HG02840 (cell line): ENCODE data around the gene ZFYVE19.
"Not testable (repeated sequence)": the region's sequence is repeated elsewhere in the genome, so short reads cannot be mapped to it uniquely, and the experiment has no call there.

Experiments used
- ATAC-seq: cut with Tn5 transposase; IDR thresholded peaks from one replicate; pipeline ENCODE4 v1.9.1; 2021; ENCODE audit warnings: mild to moderate bottlenecking, moderate library complexity, moderate number of reproducible peaks; ENCODE audit not compliant: unreplicated experiment, low FRiP score

The ZFYVE19 gene

DNA sequence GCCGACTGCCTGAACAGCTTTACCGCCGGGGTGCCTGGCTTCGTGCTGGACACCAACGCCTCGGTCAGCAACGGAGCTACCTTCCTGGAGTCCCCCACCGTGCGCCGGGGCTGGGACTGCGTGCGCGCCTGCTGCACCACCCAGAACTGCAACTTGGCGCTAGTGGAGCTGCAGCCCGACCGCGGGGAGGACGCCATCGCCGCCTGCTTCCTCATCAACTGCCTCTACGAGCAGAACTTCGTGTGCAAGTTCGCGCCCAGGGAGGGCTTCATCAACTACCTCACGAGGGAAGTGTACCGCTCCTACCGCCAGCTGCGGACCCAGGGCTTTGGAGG, 37.8 kb downstream of the ZFYVE19 start:
- no peak for ATAC-seq

DNA sequence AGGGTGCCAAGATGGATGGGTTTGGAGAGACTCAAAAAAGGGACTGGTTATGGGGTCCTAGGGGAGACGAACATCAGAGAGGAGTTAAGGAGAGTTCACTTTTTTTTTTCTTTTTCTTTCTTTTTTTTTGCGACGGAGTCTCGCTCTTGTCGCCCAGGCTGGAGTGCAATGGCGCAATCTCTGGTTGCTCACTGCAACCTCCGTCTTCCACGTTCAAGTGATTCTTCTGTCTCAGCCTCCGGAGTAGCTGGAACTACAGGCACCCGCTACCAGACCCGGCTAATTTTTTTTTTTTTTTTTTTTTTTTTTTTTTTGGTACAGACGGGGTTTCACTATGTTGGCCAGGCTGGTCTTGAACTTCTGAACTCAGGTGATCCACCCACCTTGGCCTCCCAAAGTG, 38.1 kb downstream of the ZFYVE19 start:
- ATAC-seq, result no peak

DNA sequence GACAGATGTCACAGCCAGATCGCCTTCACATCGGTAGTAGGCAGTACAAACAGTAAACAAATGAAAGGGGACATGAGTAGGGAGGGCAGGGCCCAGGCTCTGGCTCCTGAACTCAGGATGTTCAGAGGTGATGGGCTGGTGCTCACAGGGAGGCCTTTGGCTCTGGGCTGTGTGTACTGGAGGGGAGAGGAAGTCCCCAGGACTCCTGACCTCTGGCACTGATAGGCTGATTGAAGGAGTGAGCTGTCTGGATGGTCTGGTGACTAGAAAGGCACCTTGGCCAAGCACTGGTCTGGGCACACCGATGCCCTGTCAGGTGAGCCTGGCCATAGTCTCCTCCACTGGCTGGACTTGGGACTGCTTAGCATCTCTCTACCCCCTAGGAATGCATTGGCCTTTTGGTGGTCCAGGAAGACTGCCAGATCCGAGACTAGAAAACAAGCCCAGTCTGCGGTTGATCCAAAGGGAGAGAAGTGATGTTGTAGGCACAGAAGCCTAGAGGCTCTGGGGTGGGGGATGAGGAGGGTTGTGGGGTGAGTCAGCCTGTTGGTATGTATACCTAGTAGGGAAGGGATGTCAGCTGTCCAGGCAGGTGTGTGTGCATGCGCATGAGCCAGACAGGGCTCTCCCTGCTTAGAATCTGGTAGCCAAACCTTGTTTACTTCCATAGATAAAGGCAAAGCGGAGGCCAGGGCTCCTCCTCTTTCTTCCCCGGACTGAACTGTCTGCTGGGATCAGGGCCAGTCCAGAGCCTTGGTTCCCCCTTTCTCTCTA, 38.8 kb downstream of the ZFYVE19 start:
- ATAC-seq, result no peak

DNA sequence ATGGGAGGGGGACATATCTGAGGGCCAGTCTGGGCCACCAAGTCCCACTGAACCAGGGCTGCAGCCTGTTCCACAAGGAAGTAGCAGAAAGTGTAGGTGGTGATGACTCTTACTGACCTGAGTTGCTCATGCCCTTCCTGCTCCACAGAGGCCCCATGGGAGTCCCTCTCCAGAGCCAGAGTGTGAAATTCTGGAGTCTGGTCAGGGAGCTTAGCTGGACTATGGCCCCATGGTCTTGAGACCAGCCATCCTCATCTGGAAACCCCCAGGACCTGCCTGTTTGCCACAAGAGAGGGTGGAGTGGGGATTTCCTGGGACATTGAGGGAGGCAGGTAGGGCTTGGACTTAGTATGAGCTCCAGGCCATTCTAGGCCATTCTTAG, 39.9 kb downstream of the ZFYVE19 start:
- ATAC-seq, result no peak

DNA sequence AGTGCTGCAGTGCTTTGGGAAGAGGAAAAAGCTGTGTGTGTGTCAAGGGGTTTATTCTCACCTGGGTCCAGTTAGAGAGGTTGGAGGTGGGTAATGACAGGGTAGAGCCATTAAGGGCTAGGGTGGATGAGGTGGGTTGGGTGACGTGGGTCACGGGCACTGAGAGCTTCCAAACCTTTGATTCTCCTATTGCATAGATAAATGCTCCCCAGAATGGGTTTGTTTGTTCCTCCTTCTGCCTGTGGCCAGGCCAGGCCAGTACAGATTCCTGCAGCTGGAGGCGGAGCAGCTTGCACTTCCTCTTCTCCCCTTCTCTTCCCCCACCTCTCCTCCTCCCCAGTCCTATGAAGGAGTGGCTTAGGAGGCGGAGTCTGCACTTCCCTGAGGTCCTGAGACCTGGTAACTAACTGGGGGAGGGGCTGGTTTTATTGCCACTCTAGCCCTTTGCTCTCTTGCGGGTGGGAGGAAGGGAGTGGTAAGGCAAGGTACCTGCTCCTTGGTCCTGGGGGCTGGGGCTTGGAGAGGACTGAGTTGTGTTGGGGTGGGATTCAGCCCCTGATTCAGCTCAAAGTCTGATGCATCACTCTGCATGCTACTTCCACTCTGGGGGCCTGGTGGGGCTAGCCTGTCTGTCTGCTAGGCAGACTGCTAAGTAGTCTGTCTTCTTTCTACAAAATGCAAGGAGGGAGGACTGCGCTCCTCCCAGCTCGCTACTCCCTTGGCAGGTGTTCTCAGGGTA, 40.5 kb downstream of the ZFYVE19 start:
- no peak for ATAC-seq

DNA sequence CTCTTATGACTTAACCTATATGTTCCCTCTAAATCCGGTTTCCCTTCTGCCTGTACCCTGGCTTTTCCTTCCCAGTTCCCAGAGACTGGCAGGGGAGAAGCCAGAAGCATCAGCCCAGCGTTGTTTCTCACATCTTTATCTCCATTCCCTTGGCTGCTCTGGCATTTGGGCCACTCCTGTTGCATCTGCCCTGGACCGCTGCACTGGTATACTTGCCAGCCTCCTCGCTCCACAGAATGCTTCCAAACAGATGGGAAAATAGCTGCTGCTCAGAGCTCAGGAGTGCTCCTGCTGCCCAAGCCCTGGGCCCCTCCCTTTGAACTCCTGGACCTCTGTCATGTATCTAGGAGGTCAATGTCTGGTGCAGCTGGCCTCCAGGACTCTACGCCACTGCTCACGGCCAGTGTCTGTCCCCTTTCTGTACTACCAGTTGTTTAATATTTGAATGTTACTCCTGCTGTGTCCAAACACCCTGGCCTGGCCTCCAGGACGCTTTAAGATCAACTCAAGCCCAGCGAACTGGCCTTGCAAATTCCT, 43.8 kb downstream of the ZFYVE19 start:
- ATAC-seq, result no peak

DNA sequence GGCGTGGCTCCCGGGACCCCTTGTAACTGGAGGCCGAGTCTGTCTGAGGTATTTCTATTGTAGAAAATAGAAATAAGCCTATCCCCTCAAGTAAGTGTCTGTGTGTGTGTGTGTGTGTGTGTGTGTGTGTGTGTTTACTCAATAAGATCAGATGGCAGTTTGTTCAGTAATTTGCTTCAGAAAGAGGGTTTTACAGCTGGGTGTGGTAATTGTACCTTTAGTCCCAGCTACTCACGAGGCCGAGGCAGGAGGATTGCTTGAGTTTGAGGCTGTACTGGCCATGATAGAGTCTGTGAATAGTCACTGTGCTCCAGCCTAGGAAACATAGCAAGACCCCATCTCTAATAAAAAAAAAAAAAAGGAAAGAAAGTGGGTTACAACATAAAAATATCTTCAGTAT, 45.6 kb downstream of the ZFYVE19 start:
- no peak for ATAC-seq

DNA sequence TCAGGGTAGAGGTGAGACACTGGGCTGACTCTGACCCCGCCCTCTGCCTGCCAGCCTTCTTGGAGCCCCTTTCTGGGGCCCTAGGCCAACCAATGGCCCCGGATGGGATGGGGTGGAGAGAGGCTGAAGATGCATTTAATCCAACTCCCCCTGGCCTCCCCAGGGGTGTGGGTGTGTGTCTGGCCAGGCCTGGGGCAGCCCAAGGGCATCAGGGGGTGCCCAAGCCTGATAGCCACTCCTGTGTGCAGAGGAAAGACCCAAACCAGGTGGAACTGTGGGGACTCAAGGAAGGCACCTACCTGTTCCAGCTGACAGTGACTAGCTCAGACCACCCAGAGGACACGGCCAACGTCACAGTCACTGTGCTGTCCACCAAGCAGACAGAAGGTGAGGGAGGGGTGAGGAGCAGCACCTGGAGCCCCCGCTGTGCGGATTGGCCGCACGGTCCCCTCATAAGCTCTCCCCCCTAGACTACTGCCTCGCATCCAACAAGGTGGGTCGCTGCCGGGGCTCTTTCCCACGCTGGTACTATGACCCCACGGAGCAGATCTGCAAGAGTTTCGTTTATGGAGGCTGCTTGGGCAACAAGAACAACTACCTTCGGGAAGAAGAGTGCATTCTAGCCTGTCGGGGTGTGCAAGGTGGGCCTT, 46.5 kb downstream of the ZFYVE19 start:
- no peak for ATAC-seq

DNA sequence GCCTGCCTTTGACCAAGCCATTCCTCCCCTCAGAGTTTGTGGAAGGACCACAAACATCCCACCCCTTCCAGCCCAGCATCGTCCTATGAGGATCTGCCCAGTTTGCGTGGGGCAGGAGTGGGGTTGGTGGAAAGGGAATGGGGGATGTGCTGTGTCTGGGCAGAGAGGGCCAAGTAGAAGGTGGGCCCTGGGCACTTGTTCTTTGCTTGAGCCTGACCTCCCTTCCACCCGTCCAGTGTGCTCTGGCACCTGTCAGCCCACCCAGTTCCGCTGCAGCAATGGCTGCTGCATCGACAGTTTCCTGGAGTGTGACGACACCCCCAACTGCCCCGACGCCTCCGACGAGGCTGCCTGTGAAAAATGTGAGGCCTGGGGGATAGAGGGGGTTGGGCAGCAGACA, 47.3 kb downstream of the ZFYVE19 start:
- no peak for ATAC-seq

DNA sequence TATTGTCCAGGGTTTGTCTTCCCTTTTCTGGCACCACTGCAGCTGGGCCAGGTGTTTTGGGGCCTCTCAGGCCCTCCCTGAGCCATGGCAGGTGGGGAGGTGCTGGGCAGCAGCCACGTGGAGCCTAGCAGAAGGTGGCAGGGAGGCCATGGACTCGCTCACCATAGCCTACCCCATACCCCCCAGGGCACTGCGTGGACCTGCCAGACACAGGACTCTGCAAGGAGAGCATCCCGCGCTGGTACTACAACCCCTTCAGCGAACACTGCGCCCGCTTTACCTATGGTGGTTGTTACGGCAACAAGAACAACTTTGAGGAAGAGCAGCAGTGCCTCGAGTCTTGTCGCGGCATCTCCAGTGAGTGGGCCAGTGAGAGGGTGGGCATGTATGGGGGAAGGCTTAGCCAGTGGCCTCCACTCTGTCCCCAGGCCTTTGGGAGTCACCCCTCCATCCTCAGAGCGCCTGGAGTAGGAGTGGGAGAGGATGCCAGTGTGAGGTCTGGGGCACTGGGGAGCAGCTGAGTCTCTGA, 48.9 kb downstream of the ZFYVE19 start:
- ATAC-seq, result no peak

DNA sequence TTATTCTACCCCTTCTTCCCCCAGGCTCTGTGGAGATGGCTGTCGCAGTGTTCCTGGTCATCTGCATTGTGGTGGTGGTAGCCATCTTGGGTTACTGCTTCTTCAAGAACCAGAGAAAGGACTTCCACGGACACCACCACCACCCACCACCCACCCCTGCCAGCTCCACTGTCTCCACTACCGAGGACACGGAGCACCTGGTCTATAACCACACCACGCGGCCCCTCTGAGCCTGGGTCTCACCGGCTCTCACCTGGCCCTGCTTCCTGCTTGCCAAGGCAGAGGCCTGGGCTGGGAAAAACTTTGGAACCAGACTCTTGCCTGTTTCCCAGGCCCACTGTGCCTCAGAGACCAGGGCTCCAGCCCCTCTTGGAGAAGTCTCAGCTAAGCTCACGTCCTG, 49.9 kb downstream of the ZFYVE19 start:
- no peak for ATAC-seq

DNA sequence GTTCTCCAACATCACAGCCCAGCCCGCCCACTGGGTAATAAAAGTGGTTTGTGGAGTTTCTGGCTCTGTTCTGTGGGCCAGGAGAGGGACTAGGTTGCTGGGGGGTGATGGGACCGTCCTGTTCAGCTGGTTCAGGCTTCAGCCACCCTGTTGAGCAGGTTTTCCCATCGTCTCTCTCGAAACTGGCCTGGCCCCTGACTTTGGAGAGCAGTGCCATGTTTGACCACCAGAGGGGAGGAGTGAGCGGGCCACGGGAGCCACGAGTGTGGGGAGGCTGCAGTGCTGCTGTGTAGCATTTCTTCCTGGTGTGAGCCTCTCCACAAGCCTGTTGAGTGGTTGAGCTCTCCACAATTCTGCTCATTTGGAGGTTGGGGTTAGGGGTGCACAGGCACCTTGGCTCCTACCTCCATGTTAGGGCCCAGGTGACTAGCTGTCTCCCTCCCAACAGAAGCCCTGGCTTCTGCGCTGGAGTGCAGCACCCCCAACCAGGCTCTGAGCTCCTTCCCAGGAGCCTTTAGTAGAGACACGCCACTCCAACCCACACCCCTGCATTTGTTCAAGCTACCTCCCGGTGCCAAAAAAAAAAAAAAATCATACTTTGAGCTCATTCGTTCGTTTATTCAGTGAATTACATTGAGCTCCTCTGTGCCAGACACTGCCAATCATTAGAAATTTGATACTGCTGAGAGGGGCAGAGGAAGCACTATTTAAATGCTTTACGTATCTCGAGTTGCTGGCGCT, 50.9 kb downstream of the ZFYVE19 start:
- no peak for ATAC-seq

DNA sequence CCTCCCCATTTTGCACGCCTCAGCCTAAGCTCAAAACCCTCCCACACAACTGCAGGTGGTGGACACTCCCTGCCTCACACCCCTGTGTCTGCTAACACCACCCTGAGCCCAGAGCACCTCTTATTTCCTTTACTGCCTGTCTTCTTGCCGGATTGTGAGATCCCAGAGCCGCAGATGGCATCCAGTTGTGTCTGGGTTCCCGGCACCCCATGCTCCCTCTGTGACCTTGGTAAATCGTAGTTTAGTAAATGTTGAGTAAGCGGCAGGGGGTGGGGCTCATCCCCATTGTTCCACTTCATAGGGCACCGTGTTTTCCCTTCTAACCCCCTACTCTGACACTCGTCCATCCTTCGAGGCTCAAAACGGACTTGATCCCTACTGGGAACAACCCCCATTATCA, 51.8 kb downstream of the ZFYVE19 start:
- ATAC-seq, result no peak

DNA sequence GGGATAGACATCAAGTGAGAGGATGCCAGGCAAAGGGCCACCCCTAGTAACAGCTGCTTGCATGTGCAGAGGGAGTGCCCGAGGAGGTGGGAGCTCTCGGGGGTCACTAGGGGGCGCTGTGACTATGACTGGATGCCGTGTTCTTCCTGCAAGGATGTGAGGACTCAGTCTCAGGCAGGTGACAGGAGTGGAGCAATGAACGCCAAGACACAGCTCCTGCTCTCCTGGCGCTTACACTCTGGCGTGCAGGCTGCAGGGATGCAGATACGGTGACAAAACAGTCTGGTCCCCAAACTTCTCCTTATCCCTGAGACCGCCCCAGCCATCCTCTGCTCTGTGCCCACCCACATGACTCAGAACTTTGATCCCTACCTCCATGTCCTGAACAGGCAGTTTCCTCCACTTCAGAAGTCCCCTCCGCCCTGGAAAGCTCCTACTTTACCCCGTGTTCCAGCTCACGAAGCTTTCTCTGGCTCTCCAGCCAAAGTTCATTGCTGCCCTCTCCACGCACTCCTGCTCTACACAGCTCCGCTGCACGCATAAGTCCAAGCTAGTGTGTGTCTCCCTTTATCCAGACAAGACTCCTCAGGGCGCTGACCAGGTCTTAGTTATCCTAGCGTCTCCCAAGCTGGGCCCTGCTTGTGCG, 52.4 kb downstream of the ZFYVE19 start:
- no peak for ATAC-seq

DNA sequence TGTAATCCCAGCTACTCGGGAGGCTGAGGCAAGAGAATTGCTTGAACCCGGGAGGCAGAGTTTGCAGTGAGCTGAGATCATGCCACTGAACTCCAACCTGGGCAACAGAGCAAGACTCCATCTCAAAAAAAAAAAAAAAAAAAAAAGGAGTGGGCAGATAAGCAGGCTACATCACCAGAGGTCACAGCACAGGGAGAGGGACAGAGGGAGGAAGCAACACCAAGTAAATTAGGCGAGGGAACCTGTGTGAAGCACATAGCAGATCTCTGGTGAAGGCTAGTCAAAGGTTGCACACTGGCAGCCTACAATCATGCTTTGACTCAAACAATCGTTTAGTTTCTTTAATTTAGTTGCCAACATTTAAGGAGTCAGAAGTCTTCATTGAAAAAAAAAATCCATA, 54.3 kb downstream of the ZFYVE19 start:
- not testable (repeated sequence) for ATAC-seq

DNA sequence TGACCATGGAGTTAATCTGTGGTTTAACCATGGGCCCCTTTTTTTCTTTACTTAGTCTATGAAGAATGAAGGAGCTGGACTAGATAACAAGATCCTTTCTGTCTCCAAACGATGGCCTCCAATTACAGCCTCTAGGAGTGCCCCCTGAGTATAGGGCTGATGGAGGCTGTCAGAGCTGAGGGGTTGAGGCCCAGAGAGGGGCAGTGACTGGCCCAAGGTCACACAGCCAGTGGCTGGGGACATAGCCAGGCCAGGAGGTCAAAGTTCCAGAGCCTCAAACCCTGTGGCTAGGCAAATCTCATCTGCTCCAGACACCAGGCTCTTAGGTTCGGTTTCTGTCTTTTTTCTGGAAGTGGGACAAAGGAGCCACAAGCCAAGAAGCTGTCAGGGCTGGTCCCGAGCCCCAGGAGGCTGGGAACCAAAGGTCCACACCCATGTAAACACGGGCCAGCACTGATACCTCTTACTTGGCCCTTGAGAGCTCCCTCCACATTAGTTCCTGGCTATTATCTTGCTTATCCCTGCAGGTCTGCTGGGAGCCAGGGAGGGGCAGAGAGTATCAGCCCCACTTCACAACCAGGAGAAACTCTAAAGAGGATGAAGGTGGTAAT, 56.9 kb downstream of the ZFYVE19 start:
- ATAC-seq, result no peak
